Esophagus muscularis mucosa (tissue), 4 donors: ENCODE measurements around the gene PGLYRP4. TPM values are rescaled to one million over a fixed set of nuclear protein-coding genes. Genes with fewer than 3 reads are reported as not detected.

Source experiments
- DNase-seq: peaks from one replicate; pipeline ENCODE4 v3.0.0-alpha.2; 2017; ENCODE audit errors: extremely low spot score
- H3K27ac ChIP-seq, 4 donors: fragments of 200-600 bp; sonication (generic); replicated peaks in 1 of 4; 1 replicate in 3 of 4; 2 replicates in 1 of 4; pipeline ENCODE4 v1.5.1; 2016 to 2019; ENCODE audit warnings: mild to moderate bottlenecking in 1 of 4
- H3K27me3 ChIP-seq, 4 donors: fragments of 200-600 bp; sonication (generic); one replicate each; pipeline versions ENCODE4 v1.5.1 to v1.6.0; 2016 to 2019
- H3K36me3 ChIP-seq, 4 donors: fragments of 200-600 bp; sonication (generic); one replicate each; pipeline ENCODE4 v1.5.1; 2016 to 2019
- H3K4me1 ChIP-seq, 4 donors: fragments of 200-600 bp; sonication (generic); one replicate each; pipeline ENCODE4 v1.5.1; 2016 to 2019
- H3K4me3 ChIP-seq, 4 donors: fragments of 200-600 bp; sonication (generic); 1 replicate in 2 of 4; 2 replicates in 2 of 4; pipeline ENCODE4 v1.5.1; 2016 to 2019; ENCODE audit warnings: mild to moderate bottlenecking in 4 of 4, moderate library complexity in 1 of 4
- H3K9me3 ChIP-seq, 4 donors: fragments of 200-600 bp; sonication (generic); 1 replicate in 3 of 4; 2 replicates in 1 of 4; pipeline ENCODE4 v1.5.1; 2016 to 2019
- CTCF ChIP-seq, 3 experiments: fragments of 200-600 bp in 2 of 3; fragments of 450-650 bp in 1 of 3; sonication (generic) in 2 of 3; IDR thresholded peaks; one replicate each; pipeline ENCODE4 v1.5.1; 2017 to 2019; ENCODE audit warnings: antibody characterized with exemption in 3 of 3, mild to moderate bottlenecking in 2 of 3, moderate library complexity in 1 of 3
- EP300 ChIP-seq: sonication (generic); formaldehyde crosslinking; IDR thresholded peaks from one replicate; pipeline ENCODE4 v1.6.1; 2017; ENCODE audit warnings: antibody characterized with exemption
- POLR2A ChIP-seq: fragments of 450-650 bp; IDR thresholded peaks from one replicate; pipeline ENCODE4 v1.6.1; 2017; ENCODE audit warnings: antibody characterized with exemption, moderate library complexity, mild to moderate bottlenecking, low read depth
- POLR2AphosphoS5 ChIP-seq, 2 donors: sonication (generic); formaldehyde crosslinking; IDR thresholded peaks; one replicate each; pipeline ENCODE4 v1.6.1; 2017; ENCODE audit warnings: antibody characterized with exemption in 2 of 2
- WGBS: methylation state at CpG from one replicate; pipeline ENCODE4 v1.1.5; 2018; 5-methylcytosine and 5-hydroxymethylcytosine counted together
- intact Hi-C: fragments of 100-400 bp; cut with DNase I; formaldehyde crosslinking; loops from one replicate; pipeline ENCODE4 v1.15.1; 2023
- total RNA-seq, 4 donors: library from RNA; depleted of rRNA; stranded (reverse); fragments of >200 nt; gene quantifications; one replicate each; pipeline versions ENCODE4 v1.1.0 to v1.2.1, GENCODE V29; 2016

The PGLYRP4 gene
- total RNA-seq, 4 donors from 2014 or later = not detected

- no peak for DNase-seq
- H3K36me3 ChIP-seq = no peaks in the 10 kb centered on the region
- H3K27ac ChIP-seq = peak within 1 kb of the TSS in 2 of 4 donors; percentile 23 to 46
- intact Hi-C loops = no loop called here
- TF ChIP-seq EP300 = no peak
- peak; percentile 18 for TF ChIP-seq POLR2A
- no peak for TF ChIP-seq POLR2AphosphoS5 (IDR thresholded peaks at IDR 0.05)
- no peak for TF ChIP-seq CTCF (IDR thresholded peaks at IDR 0.05)
- WGBS = 68% methylated on average over 11 of the region's 11 CpGs
- no peaks in the 10 kb centered on the region for H3K9me3 ChIP-seq
- H3K4me1 ChIP-seq = no peaks in the 10 kb centered on the region
- H3K4me3 ChIP-seq = peak within 1 kb of the TSS; percentile 1 to 38 (median 14)
- H3K27me3 ChIP-seq = peaks cover 0 to 11% (median 0%) of the 10 kb centered on the region in 4 donors
These were observed 9.4 kb upstream of the PGLYRP4 start, which contains the start of gene S100A9 for GRCh38 chr1:153357853-153358690. Gene S100A9, plus strand, starts transcription at chr1:153357854. Its CDS starts 430 bp downstream, at chr1:153358284.

- intact Hi-C loops = no loop called here
- H3K36me3 ChIP-seq = no peaks in the 10 kb centered on the region
- H3K27ac ChIP-seq = peak overlapping the region in 1 of 4 donors; percentile 46
- no peaks in the 10 kb centered on the region for H3K4me1 ChIP-seq
- H3K9me3 ChIP-seq = no peaks in the 10 kb centered on the region
- no peak overlapping the region for H3K4me3 ChIP-seq
- WGBS = 62% methylated on average over 10 of the region's 10 CpGs
- TF ChIP-seq POLR2AphosphoS5 (IDR thresholded peaks at IDR 0.05) (peak in 1 of 2 donors; percentile 47), POLR2A (no peak), EP300 (no peak)
- peak; percentile 92 for DNase-seq
- peaks cover 0 to 19% (median 0%) of the 10 kb centered on the region in 4 donors for H3K27me3 ChIP-seq
These were observed 8.6 kb upstream of the PGLYRP4 start for GRCh38 chr1:153357076-153357852.

- Histone ChIP-seq H3K4me1 (no peaks in the 10 kb centered on the region), H3K36me3 (no peaks in the 10 kb centered on the region), H3K27me3 (peaks cover 0 to 24% (median 0%) of the 10 kb centered on the region in 4 donors), H3K4me3 (no peak overlapping the region), H3K27ac (no peak overlapping the region), H3K9me3 (no peaks in the 10 kb centered on the region)
- intact Hi-C loops = no loop called here
- TF ChIP-seq CTCF (IDR thresholded peaks at IDR 0.05) (no peak), POLR2AphosphoS5 (IDR thresholded peaks at IDR 0.05) (no peak), EP300 (no peak), POLR2A (no peak)
- no peak for DNase-seq
- 75% methylated on average over 8 of the region's 8 CpGs for WGBS
These were observed 7.9 kb upstream of the PGLYRP4 start for GRCh38 chr1:153356392-153357075.

- TF ChIP-seq EP300 = no peak
- TF ChIP-seq CTCF (IDR thresholded peaks at IDR 0.05) = peak in 2 of 3 experiments; percentile 17 to 21
- no peak for DNase-seq
- intact Hi-C loops = no loop called here
These were observed 6.9 kb upstream of the PGLYRP4 start for GRCh38 chr1:153355445-153356071.

More at GRCh38 chr1:153355445-153356071, 6.9 kb upstream of the PGLYRP4 start:
- 40% methylated on average over 10 of the region's 10 CpGs for WGBS
- Histone ChIP-seq H3K4me3 (no peak overlapping the region), H3K27me3 (peaks cover 0 to 30% (median 0%) of the 10 kb centered on the region in 4 donors), H3K4me1 (no peaks in the 10 kb centered on the region), H3K9me3 (no peaks in the 10 kb centered on the region), H3K36me3 (no peaks in the 10 kb centered on the region), H3K27ac (no peak overlapping the region)
